ENCODE results near the gene KAZN. TPM values are rescaled to one million over a fixed set of nuclear protein-coding genes. Genes with fewer than 3 reads are reported as not detected.

KAZN gene
- total RNA-seq, 1 donor: 3.9 TPM

- no peak overlapping the region for H3K4me3 ChIP-seq (ENCODE audit: low read depth, low read length)
- no peak for TF ChIP-seq CTCF (IDR thresholded peaks at IDR 0.05; ENCODE audit: insufficient read depth, low read length)
- no peak for DNase-seq (ENCODE audit: low read depth)
Measured at GRCh38 chr1:15090373-15090772, 491.9 kb downstream of the KAZN start.

GRCh38 chr1:15094056-15094455 lies 495.6 kb downstream of the KAZN start:
- no peak overlapping the region for H3K4me3 ChIP-seq (ENCODE audit: low read depth, low read length)
- no peak for TF ChIP-seq CTCF (IDR thresholded peaks at IDR 0.05; ENCODE audit: insufficient read depth, low read length)
- DNase-seq (ENCODE audit: low read depth): no peak

GRCh38 chr1:15094719-15095495 lies 496.4 kb downstream of the KAZN start:
- no peak for DNase-seq (ENCODE audit: low read depth)
- H3K4me3 ChIP-seq (ENCODE audit: low read depth, low read length): no peak overlapping the region
- no peak for TF ChIP-seq CTCF (IDR thresholded peaks at IDR 0.05; ENCODE audit: insufficient read depth, low read length)

DNA sequence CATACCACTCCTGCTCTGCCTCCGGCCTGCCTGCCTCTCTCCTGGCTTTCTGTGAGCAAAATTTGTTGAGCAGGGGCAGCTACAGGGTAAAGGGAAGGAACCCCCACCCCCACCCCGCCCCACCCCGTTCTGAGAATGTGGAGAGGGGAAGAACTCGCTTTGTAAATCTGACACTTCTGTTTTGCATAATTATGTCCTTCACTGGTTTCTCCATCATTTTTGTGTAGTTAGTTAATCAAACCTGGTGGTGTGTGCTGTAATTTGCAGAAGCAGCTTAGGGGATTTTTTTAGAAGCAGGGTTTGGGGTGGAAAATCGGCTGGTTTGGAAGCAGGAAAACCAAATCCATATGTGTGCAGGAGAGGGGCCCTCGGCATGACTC lies 497.0 kb downstream of the KAZN start:
- no peak overlapping the region for H3K4me3 ChIP-seq (ENCODE audit: low read depth, low read length)
- TF ChIP-seq CTCF (IDR thresholded peaks at IDR 0.05; ENCODE audit: insufficient read depth, low read length): no peak
- DNase-seq (ENCODE audit: low read depth): no peak

- DNase-seq (ENCODE audit: low read depth): no peak
- no peak overlapping the region for H3K4me3 ChIP-seq (ENCODE audit: low read depth, low read length)
- TF ChIP-seq CTCF (IDR thresholded peaks at IDR 0.05; ENCODE audit: insufficient read depth, low read length): no peak
Measured at GRCh38 chr1:15096293-15096692, 497.8 kb downstream of the KAZN start.

- H3K4me3 ChIP-seq (ENCODE audit: low read depth, low read length): no peak overlapping the region
- no peak for TF ChIP-seq CTCF (IDR thresholded peaks at IDR 0.05; ENCODE audit: insufficient read depth, low read length)
- DNase-seq (ENCODE audit: low read depth): no peak
Measured at GRCh38 chr1:15098176-15099125, 500.0 kb downstream of the KAZN start.

Data from fibroblast of the aortic adventitia (primary cell).